GM23338 (cell line): Measurements from ENCODE around the gene PRSS21. TPM values are rescaled to one million over a fixed set of nuclear protein-coding genes. Genes with fewer than 3 reads are reported as not detected.

Experiments used
- polyA plus RNA-seq: library from polyadenylated mRNA; unstranded; fragments of >200 nt; fragmentation: Nextera tagmentation; extraction: Ambion mirVana; gene quantifications from 2 replicates; pipeline ENCODE4 v1.2.1, GENCODE V29; 2016
- small RNA-seq: library from RNA; depleted of rRNA; stranded (forward); fragments of <200 nt; gene quantifications from one replicate; pipeline ENCODE3, GENCODE V24; 2014; ENCODE audit warnings: low replicate concordance
- total RNA-seq: library from RNA; depleted of rRNA; stranded (reverse); fragments of >200 nt; shearing (Covaris generic); gene quantifications from 2 replicates; pipeline ENCODE4 v1.2.3, GENCODE V29; 2014; rRNA removed

PRSS21 gene
- total and polyA plus RNA-seq, 2 experiments from 2014 or later = 2.4 to 3.1 TPM

Small RNAs within 50 kb of the gene (small RNA-seq; reads per million reads assigned to genes)
- gene SNORA3C = 0.07 reads per million

Other genes starting within 250 kb of the PRSS21 start
- gene KCTD5, start 134.7 kb upstream of the PRSS21 start, total RNA-seq = 26.1 and 31.8 TPM in 2 replicates
- gene KCTD5, start 134.7 kb upstream of the PRSS21 start, polyA plus RNA-seq = 18.5 and 19.7 TPM in 2 replicates
- gene PRSS27, start 97.0 kb upstream of the PRSS21 start, total RNA-seq = 0.85 and 1.6 TPM in 2 replicates
- gene PRSS27, start 97.0 kb upstream of the PRSS21 start, polyA plus RNA-seq = 0.73 and 1.1 TPM in 2 replicates
- gene SRRM2, start 64.6 kb upstream of the PRSS21 start, total RNA-seq = 253 and 308 TPM in 2 replicates
- gene SRRM2, start 64.6 kb upstream of the PRSS21 start, polyA plus RNA-seq = 893 and 928 TPM in 2 replicates
- gene ELOB, start 40.0 kb upstream of the PRSS21 start, total RNA-seq = 278 and 696 TPM in 2 replicates
- gene ELOB, start 40.0 kb upstream of the PRSS21 start, polyA plus RNA-seq = 756 and 851 TPM in 2 replicates
- 0.47 and 1.4 TPM in 2 replicates for gene PRSS33, start 29.7 kb upstream of the PRSS21 start, total RNA-seq
- gene PRSS33, start 29.7 kb upstream of the PRSS21 start, polyA plus RNA-seq = 0.24 TPM in 2 replicates
- not detected in 2 replicates for gene PRSS41, start 18.8 kb upstream of the PRSS21 start, total RNA-seq
- not detected in 2 replicates for gene PRSS41, start 18.8 kb upstream of the PRSS21 start, polyA plus RNA-seq
- gene ZG16B, start 13.1 kb downstream of the PRSS21 start, total RNA-seq = not detected in 2 replicates
- gene ZG16B, start 13.1 kb downstream of the PRSS21 start, polyA plus RNA-seq = not detected in 2 replicates
- 2.0 and 4.6 TPM in 2 replicates for gene PRSS22, start 40.9 kb downstream of the PRSS21 start, total RNA-seq
- 1.3 and 2.1 TPM in 2 replicates for gene PRSS22, start 40.9 kb downstream of the PRSS21 start, polyA plus RNA-seq
- 45.0 and 48.7 TPM in 2 replicates for gene FLYWCH2, start 66.0 kb downstream of the PRSS21 start, total RNA-seq
- gene FLYWCH2, start 66.0 kb downstream of the PRSS21 start, polyA plus RNA-seq = 30.9 and 38.6 TPM in 2 replicates
- 22.9 and 29.3 TPM in 2 replicates for gene FLYWCH1, start 94.7 kb downstream of the PRSS21 start, total RNA-seq
- gene FLYWCH1, start 94.7 kb downstream of the PRSS21 start, polyA plus RNA-seq = 6.0 and 7.5 TPM in 2 replicates
- gene KREMEN2, start 147.0 kb downstream of the PRSS21 start, total RNA-seq = 16.1 and 17.6 TPM in 2 replicates
- gene KREMEN2, start 147.0 kb downstream of the PRSS21 start, polyA plus RNA-seq = 4.7 and 4.9 TPM in 2 replicates
- 17.7 and 29.3 TPM in 2 replicates for gene PAQR4, start 152.1 kb downstream of the PRSS21 start, total RNA-seq
- gene PAQR4, start 152.1 kb downstream of the PRSS21 start, polyA plus RNA-seq = 7.0 and 8.8 TPM in 2 replicates
- gene PKMYT1, start 163.2 kb downstream of the PRSS21 start, total RNA-seq = 82.1 and 100 TPM in 2 replicates
- 90.9 and 104 TPM in 2 replicates for gene PKMYT1, start 163.2 kb downstream of the PRSS21 start, polyA plus RNA-seq
- 1.0 and 3.0 TPM in 2 replicates for gene CLDN9, start 195.7 kb downstream of the PRSS21 start, total RNA-seq
- gene CLDN9, start 195.7 kb downstream of the PRSS21 start, polyA plus RNA-seq = 1.3 and 1.8 TPM in 2 replicates
- gene CLDN6, start 200.9 kb downstream of the PRSS21 start, total RNA-seq = 961 and 1,028 TPM in 2 replicates
- 537 and 551 TPM in 2 replicates for gene CLDN6, start 200.9 kb downstream of the PRSS21 start, polyA plus RNA-seq
- 78.0 and 100.0 TPM in 2 replicates for gene TNFRSF12A, start 203.1 kb downstream of the PRSS21 start, total RNA-seq
- 152 and 155 TPM in 2 replicates for gene TNFRSF12A, start 203.1 kb downstream of the PRSS21 start, polyA plus RNA-seq
- gene HCFC1R1, start 206.7 kb downstream of the PRSS21 start, total RNA-seq = 17.5 and 30.2 TPM in 2 replicates
- 192 and 211 TPM in 2 replicates for gene HCFC1R1, start 206.7 kb downstream of the PRSS21 start, polyA plus RNA-seq
- gene THOC6, start 206.8 kb downstream of the PRSS21 start, total RNA-seq = 71.4 and 86.6 TPM in 2 replicates
- 90.6 and 96.1 TPM in 2 replicates for gene THOC6, start 206.8 kb downstream of the PRSS21 start, polyA plus RNA-seq
- gene BICDL2, start 219.7 kb downstream of the PRSS21 start, total RNA-seq = 17.5 and 18.4 TPM in 2 replicates
- 12.7 and 13.4 TPM in 2 replicates for gene BICDL2, start 219.7 kb downstream of the PRSS21 start, polyA plus RNA-seq
- gene MMP25, start 229.3 kb downstream of the PRSS21 start, total RNA-seq = 15.9 and 18.8 TPM in 2 replicates
- gene MMP25, start 229.3 kb downstream of the PRSS21 start, polyA plus RNA-seq = 6.1 and 7.7 TPM in 2 replicates
- gene IL32, start 248.4 kb downstream of the PRSS21 start, total RNA-seq = 2.3 TPM in 1 of 2 replicates, not detected in the other
- gene IL32, start 248.4 kb downstream of the PRSS21 start, polyA plus RNA-seq = 6.1 and 7.7 TPM in 2 replicates